Osteocyte (in vitro differentiated cells): Measurements from ENCODE around the gene RAD18. TPM values are rescaled to one million over a fixed set of nuclear protein-coding genes. Genes with fewer than 3 reads are reported as not detected.
A peak's percentile ranks its signal among the peaks of the same experiment; 100 is the strongest.

Source experiments
- DNase-seq: peaks from one replicate; pipeline ENCODE4 v3.0.0; 2021; ENCODE audit warnings: mixed read lengths; ENCODE audit not compliant: unreplicated experiment; ENCODE audit errors: extremely low spot score
- H3K27ac Mint-ChIP-seq: one replicate; pipeline ENCODE4 v1.8.0; 2021; ENCODE audit warnings: mild to moderate bottlenecking, mixed read lengths; ENCODE audit not compliant: unreplicated experiment
- H3K27me3 Mint-ChIP-seq: one replicate; pipeline ENCODE4 v1.8.0; 2021; ENCODE audit warnings: mixed read lengths; ENCODE audit not compliant: unreplicated experiment
- H3K36me3 Mint-ChIP-seq: one replicate; pipeline ENCODE4 v1.8.0; 2021; ENCODE audit warnings: mixed read lengths; ENCODE audit not compliant: unreplicated experiment
- H3K4me1 Mint-ChIP-seq: one replicate; pipeline ENCODE4 v1.8.0; 2021; ENCODE audit warnings: mixed read lengths; ENCODE audit not compliant: unreplicated experiment
- H3K4me3 Mint-ChIP-seq: one replicate; pipeline ENCODE4 v1.8.0; 2021; ENCODE audit warnings: mild to moderate bottlenecking, moderate library complexity, mixed read lengths; ENCODE audit not compliant: unreplicated experiment
- H3K9me3 Mint-ChIP-seq: one replicate; pipeline ENCODE4 v1.8.0; 2021; ENCODE audit warnings: mixed read lengths; ENCODE audit not compliant: unreplicated experiment
- CTCF ChIP-seq: fragments of 200-600 bp; sonication (generic); IDR thresholded peaks from 2 replicates; pipeline ENCODE4 v1.5.0; 2021; ENCODE audit warnings: antibody characterized with exemption, mild to moderate bottlenecking, moderate library complexity
- total RNA-seq: library from RNA; stranded (reverse); gene quantifications from 2 replicates; pipeline ENCODE4 v1.2.1, GENCODE V29; 2021

Gene RAD18
- total RNA-seq, 1 donor from 2014 or later = 18.6 TPM

GRCh38 chr3:8836096-8836495 is 127.2 kb downstream of the RAD18 start:
- Mint-ChIP-seq H3K4me1 (peaks cover 9% of the 10 kb centered on the region), H3K4me3 (no peak overlapping the region), H3K27me3 (no peaks in the 10 kb centered on the region), H3K9me3 (no peaks in the 10 kb centered on the region), H3K36me3 (no peaks in the 10 kb centered on the region), H3K27ac (no peak overlapping the region)
- no peak for TF ChIP-seq CTCF
- peak; percentile 17 for DNase-seq

DNA sequence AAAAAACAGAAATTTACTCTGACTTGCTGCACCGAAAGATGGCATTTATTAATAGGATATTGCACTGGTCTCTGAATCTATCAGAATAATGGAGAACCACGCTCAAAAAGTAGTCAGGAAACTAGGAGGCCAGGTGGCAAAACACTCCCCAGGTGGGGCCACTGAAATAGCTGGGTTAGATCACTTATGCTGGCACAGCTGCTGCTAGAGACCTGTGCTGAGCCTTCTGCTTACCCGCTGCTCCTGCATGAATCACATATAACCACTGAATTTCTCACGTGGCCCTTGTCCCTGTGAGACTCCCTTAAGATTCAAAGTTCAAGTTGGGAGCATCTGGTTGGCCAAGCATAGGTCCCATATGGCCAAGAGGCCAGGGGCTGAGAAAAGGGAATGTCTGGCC is 127.9 kb downstream of the RAD18 start:
- Mint-ChIP-seq H3K4me1 (peaks cover 5% of the 10 kb centered on the region), H3K27ac (no peak overlapping the region), H3K27me3 (no peaks in the 10 kb centered on the region), H3K9me3 (no peaks in the 10 kb centered on the region), H3K36me3 (no peaks in the 10 kb centered on the region), H3K4me3 (no peak overlapping the region)
- DNase-seq = peak; percentile 46
- TF ChIP-seq CTCF = no peak

- Mint-ChIP-seq H3K27me3 (no peaks in the 10 kb centered on the region), H3K27ac (no peak overlapping the region), H3K9me3 (no peaks in the 10 kb centered on the region), H3K4me1 (peaks cover 5% of the 10 kb centered on the region), H3K4me3 (no peak overlapping the region), H3K36me3 (no peaks in the 10 kb centered on the region)
- DNase-seq = no peak
- no peak for TF ChIP-seq CTCF
Measured at GRCh38 chr3:8834974-8835373, 128.3 kb downstream of the RAD18 start.

DNA sequence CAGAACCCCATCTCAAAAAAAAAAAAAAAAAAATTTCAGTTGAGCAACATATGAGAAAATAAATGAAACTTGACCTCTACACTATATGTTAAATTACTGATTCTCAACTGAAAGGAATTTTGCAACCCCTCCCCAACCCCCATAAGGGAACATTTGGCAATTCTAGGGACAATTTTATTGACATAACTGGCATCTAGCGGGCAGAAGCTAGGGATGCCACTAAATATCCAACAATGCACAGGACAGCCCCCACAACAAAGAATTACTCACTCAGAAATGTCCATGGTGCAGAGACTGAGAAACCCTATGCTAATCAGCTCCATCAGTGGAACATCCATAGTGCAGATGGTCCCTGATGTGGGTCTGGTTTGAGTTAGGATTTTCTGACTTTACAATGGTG is 135.6 kb downstream of the RAD18 start:
- no peak for DNase-seq
- Mint-ChIP-seq H3K27me3 (no peaks in the 10 kb centered on the region), H3K4me1 (peaks cover 6% of the 10 kb centered on the region), H3K36me3 (peaks cover 6% of the 10 kb centered on the region), H3K4me3 (no peak overlapping the region), H3K9me3 (peaks cover 11% of the 10 kb centered on the region), H3K27ac (no peak overlapping the region)
- TF ChIP-seq CTCF = no peak

Other genes starting within 250 kb of the RAD18 start
- gene CAV3, start 229.7 kb downstream of the RAD18 start, total RNA-seq = not detected in 2 replicates
- 23.8 and 24.0 TPM in 2 replicates for gene OXTR, start 193.9 kb downstream of the RAD18 start, total RNA-seq